ENCODE data around the gene EDA. TPM values are rescaled to one million over a fixed set of nuclear protein-coding genes. Genes with fewer than 3 reads are reported as not detected.

The EDA gene
- total RNA-seq, 4 donors from 2014 or later = 6.2 to 27.0 (median 14.2) TPM

- no peaks in the 10 kb centered on the region for H3K9me3 ChIP-seq
- no peak overlapping the region for H3K4me3 ChIP-seq (replicated peaks in 1 of 3)
- TF ChIP-seq, protein P1, sequence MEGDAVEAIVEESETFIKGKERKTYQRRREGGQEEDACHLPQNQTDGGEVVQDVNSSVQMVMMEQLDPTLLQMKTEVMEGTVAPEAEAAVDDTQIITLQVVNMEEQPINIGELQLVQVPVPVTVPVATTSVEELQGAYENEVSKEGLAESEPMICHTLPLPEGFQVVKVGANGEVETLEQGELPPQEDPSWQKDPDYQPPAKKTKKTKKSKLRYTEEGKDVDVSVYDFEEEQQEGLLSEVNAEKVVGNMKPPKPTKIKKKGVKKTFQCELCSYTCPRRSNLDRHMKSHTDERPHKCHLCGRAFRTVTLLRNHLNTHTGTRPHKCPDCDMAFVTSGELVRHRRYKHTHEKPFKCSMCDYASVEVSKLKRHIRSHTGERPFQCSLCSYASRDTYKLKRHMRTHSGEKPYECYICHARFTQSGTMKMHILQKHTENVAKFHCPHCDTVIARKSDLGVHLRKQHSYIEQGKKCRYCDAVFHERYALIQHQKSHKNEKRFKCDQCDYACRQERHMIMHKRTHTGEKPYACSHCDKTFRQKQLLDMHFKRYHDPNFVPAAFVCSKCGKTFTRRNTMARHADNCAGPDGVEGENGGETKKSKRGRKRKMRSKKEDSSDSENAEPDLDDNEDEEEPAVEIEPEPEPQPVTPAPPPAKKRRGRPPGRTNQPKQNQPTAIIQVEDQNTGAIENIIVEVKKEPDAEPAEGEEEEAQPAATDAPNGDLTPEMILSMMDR (IDR thresholded peaks at IDR 0.05) = no peak
- no peak for TF ChIP-seq POLR2A (IDR thresholded peaks at IDR 0.05)
- intact Hi-C loops (cut with DNase I) = no loop called here
- WGBS, 2 donors = 92 to 93% methylated on average over 1 of the region's 1 CpG
- H3K4me1 ChIP-seq = no peaks in the 10 kb centered on the region
- no peaks in the 10 kb centered on the region for H3K36me3 ChIP-seq
- no peak overlapping the region for H3K27ac ChIP-seq
- no peaks in the 10 kb centered on the region for H3K27me3 ChIP-seq
- no peak for DNase-seq
These were observed 335.8 kb downstream of the EDA start for GRCh38 chrX:69951753-69952152.

DNA sequence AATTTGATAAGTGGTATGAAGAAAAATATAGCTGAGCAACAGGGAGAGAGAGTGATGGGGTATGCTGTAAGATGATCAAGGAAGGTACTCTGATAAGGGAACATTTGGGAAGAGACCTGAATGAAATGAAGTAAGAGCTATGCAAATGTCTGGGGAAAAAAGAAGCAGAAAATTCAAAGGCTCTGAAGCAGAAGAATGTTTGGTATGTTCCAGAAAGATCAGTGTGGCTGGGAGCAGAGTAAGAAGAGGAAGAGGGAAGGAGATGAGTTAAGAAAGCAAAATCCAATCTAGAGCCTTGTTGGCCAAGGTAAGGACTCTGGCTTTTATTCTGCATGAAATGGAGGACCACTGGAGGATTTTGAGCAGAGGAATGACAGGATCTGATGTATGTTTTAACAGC is 343.8 kb downstream of the EDA start:
- DNase-seq = no peak
- TF ChIP-seq POLR2A (IDR thresholded peaks at IDR 0.05) = no peak
- TF ChIP-seq, protein P1 (IDR thresholded peaks at IDR 0.05) = no peak
- intact Hi-C loops (cut with DNase I) = no loop called here
- Histone ChIP-seq H3K4me1 (no peaks in the 10 kb centered on the region), H3K36me3 (no peaks in the 10 kb centered on the region), H3K4me3 (replicated peaks in 1 of 3) (no peak overlapping the region), H3K9me3 (no peaks in the 10 kb centered on the region), H3K27me3 (no peaks in the 10 kb centered on the region), H3K27ac (no peak overlapping the region)

GRCh38 chrX:69961365-69962072 is 345.6 kb downstream of the EDA start:
- WGBS, 2 donors = 79 to 87% methylated on average over 4 of the region's 4 CpGs
- TF ChIP-seq POLR2A (IDR thresholded peaks at IDR 0.05) = no peak
- TF ChIP-seq, protein P1 (IDR thresholded peaks at IDR 0.05) = no peak
- H3K36me3 ChIP-seq = no peaks in the 10 kb centered on the region
- H3K4me3 ChIP-seq (replicated peaks in 1 of 3) = no peak overlapping the region
- H3K27ac ChIP-seq = no peak overlapping the region
- no peaks in the 10 kb centered on the region for H3K27me3 ChIP-seq
- no peaks in the 10 kb centered on the region for H3K4me1 ChIP-seq
- intact Hi-C loops (cut with DNase I) = no loop called here
- no peaks in the 10 kb centered on the region for H3K9me3 ChIP-seq
- no peak for DNase-seq

- Histone ChIP-seq H3K9me3 (no peaks in the 10 kb centered on the region), H3K27me3 (no peaks in the 10 kb centered on the region), H3K36me3 (no peaks in the 10 kb centered on the region), H3K4me1 (no peaks in the 10 kb centered on the region), H3K4me3 (replicated peaks in 1 of 3) (no peak overlapping the region), H3K27ac (no peak overlapping the region)
- WGBS, 2 donors = 61 to 69% methylated on average over 4 of the region's 4 CpGs
- intact Hi-C loops (cut with DNase I) = no loop called here
- no peak for DNase-seq
- no peak for TF ChIP-seq POLR2A (IDR thresholded peaks at IDR 0.05)
- TF ChIP-seq, protein P1 (IDR thresholded peaks at IDR 0.05) = no peak
These were observed 353.0 kb downstream of the EDA start for GRCh38 chrX:69968950-69969349.

- H3K4me3 ChIP-seq (replicated peaks in 1 of 3) = no peak overlapping the region
- no peak for DNase-seq
- no peaks in the 10 kb centered on the region for H3K4me1 ChIP-seq
- H3K27me3 ChIP-seq = no peaks in the 10 kb centered on the region
- TF ChIP-seq, protein P1 (IDR thresholded peaks at IDR 0.05) = no peak
- TF ChIP-seq POLR2A (IDR thresholded peaks at IDR 0.05) = no peak
- 89 to 94% methylated on average over 1 of the region's 1 CpG for WGBS, 2 donors
- no peaks in the 10 kb centered on the region for H3K9me3 ChIP-seq
- no peaks in the 10 kb centered on the region for H3K36me3 ChIP-seq
- no peak overlapping the region for H3K27ac ChIP-seq
- intact Hi-C loops (cut with DNase I) = no loop called here
These were observed 353.5 kb downstream of the EDA start for GRCh38 chrX:69969460-69969859.

Data from thyroid gland (tissue), 4 donors.